Lower lobe of right lung (tissue), 2 donors: ENCODE results near the gene OR52L1. TPM values are rescaled to one million over a fixed set of nuclear protein-coding genes. Genes with fewer than 3 reads are reported as not detected.

Source experiments
- ATAC-seq, 2 donors: fragments of 200-7000 bp; cut with Tn5 transposase; one replicate each; pipeline ENCODE4 v1.9.1; 2020 to 2022; ENCODE audit warnings: mild to moderate bottlenecking in 2 of 2, moderate library complexity in 2 of 2
- DNase-seq: peaks from one replicate; pipeline ENCODE4 v3.0.0-alpha.2; 2020
- H3K27ac ChIP-seq: fragments of 200-600 bp; one replicate; pipeline ENCODE4 v1.8.0; 2022
- H3K27me3 ChIP-seq: fragments of 200-600 bp; one replicate; pipeline ENCODE4 v1.8.0; 2022; ENCODE audit warnings: low read depth
- H3K36me3 ChIP-seq: fragments of 200-600 bp; one replicate; pipeline ENCODE4 v1.8.0; 2022; ENCODE audit warnings: mild to moderate bottlenecking
- H3K4me1 ChIP-seq: fragments of 200-600 bp; one replicate; pipeline ENCODE4 v1.8.0; 2022
- H3K4me3 ChIP-seq: fragments of 200-600 bp; one replicate; pipeline ENCODE4 v1.8.0; 2022; ENCODE audit warnings: mild to moderate bottlenecking
- H3K9me3 ChIP-seq: fragments of 200-600 bp; one replicate; pipeline ENCODE4 v1.8.0; 2022
- CTCF ChIP-seq: fragments of 200-600 bp; IDR thresholded peaks from one replicate; pipeline ENCODE4 v1.8.0; 2022; ENCODE audit warnings: antibody characterized with exemption, mild to moderate bottlenecking
- intact Hi-C: fragments of 100-400 bp; cut with DNase I; formaldehyde crosslinking; loops from one replicate; pipeline ENCODE4 v1.11.0; 2022
- long read RNA-seq: library from polyadenylated mRNA; unstranded; transcript quantifications from one replicate; pipeline ENCODE4 v2.0.0, GENCODE V29; 2021
- total RNA-seq: library from RNA; stranded (reverse); fragmentation: NEBNext Ultra II Directional; extraction: Animal tissue kit (Norgen Biotek cat#: 25700); gene quantifications from one replicate; pipeline ENCODE4 v1.2.1, GENCODE V29; 2021
- donor health status: DM: no; HTN: yes; CAD: no; lungs with severe emphysema.

Gene OR52L1
- not detected for total RNA-seq
- long read RNA-seq, result 0 reads

- no peak for TF ChIP-seq CTCF
- no peak within 1 kb of the TSS for H3K4me3 ChIP-seq
- DNase-seq (no peak), ATAC-seq (no peak)
- H3K9me3 ChIP-seq, result no peaks in the 10 kb centered on the region
- H3K36me3 ChIP-seq, result no peaks in the 10 kb centered on the region
- intact Hi-C loops, result no loop called here
- H3K27me3 ChIP-seq, result no peaks in the 10 kb centered on the region
- H3K27ac ChIP-seq, result no peak within 1 kb of the TSS
- no peaks in the 10 kb centered on the region for H3K4me1 ChIP-seq
These were observed at the start of gene OR52L1 for GRCh38 chr11:5986885-5987284. OR52L1 (minus strand) TSS chr11:5986985; CDS start chr11:5986930, 55 bp downstream.

- Histone ChIP-seq H3K27ac (no peak within 1 kb of the TSS), H3K4me1 (no peaks in the 10 kb centered on the region), H3K9me3 (no peaks in the 10 kb centered on the region), H3K36me3 (no peaks in the 10 kb centered on the region), H3K27me3 (no peaks in the 10 kb centered on the region), H3K4me3 (no peak within 1 kb of the TSS)
- ATAC-seq, result no peak
- no peak for DNase-seq
- TF ChIP-seq CTCF, result no peak
- intact Hi-C loops, result no loop called here
These were observed 44.1 kb upstream of the OR52L1 start, which contains the start of gene OR56A1 for GRCh38 chr11:6030708-6031405. OR56A1 (minus strand) TSS chr11:6030758; CDS start chr11:6027692, 3,066 bp downstream.

- no peak overlapping the region for H3K27ac ChIP-seq
- DNase-seq (no peak), ATAC-seq (no peak)
- no peak overlapping the region for H3K4me3 ChIP-seq
- H3K36me3 ChIP-seq, result no peaks in the 10 kb centered on the region
- no peaks in the 10 kb centered on the region for H3K9me3 ChIP-seq
- intact Hi-C loops, result loop anchor here (10.0 kb wide), 1 partner anchor 327 kb away; no protein-coding TSS in a partner anchor
- no peaks in the 10 kb centered on the region for H3K27me3 ChIP-seq
- TF ChIP-seq CTCF, result no peak
- H3K4me1 ChIP-seq, result no peaks in the 10 kb centered on the region
These were observed 40.7 kb upstream of the OR52L1 start for GRCh38 chr11:6027501-6027900.

- intact Hi-C loops, result loop anchor here (10.0 kb wide), 1 partner anchor 330 kb away; no protein-coding TSS in a partner anchor
- H3K27me3 ChIP-seq, result no peaks in the 10 kb centered on the region
- no peak for ATAC-seq
- no peak overlapping the region for H3K4me3 ChIP-seq
- no peaks in the 10 kb centered on the region for H3K36me3 ChIP-seq
- H3K27ac ChIP-seq, result no peak overlapping the region
- no peak for DNase-seq
- H3K9me3 ChIP-seq, result no peaks in the 10 kb centered on the region
- H3K4me1 ChIP-seq, result no peaks in the 10 kb centered on the region
- no peak for TF ChIP-seq CTCF
These were observed 38.3 kb upstream of the OR52L1 start for GRCh38 chr11:6025056-6025455.

- ATAC-seq (peak; percentile 56 to 64), DNase-seq (no peak)
- Histone ChIP-seq H3K4me1 (no peaks in the 10 kb centered on the region), H3K27me3 (no peaks in the 10 kb centered on the region), H3K4me3 (no peak overlapping the region), H3K9me3 (no peaks in the 10 kb centered on the region), H3K27ac (no peak overlapping the region), H3K36me3 (no peaks in the 10 kb centered on the region)
- intact Hi-C loops, result loop anchor here (10.0 kb wide), 1 partner anchor 332 kb away; no protein-coding TSS in a partner anchor
- peak; percentile 54 for TF ChIP-seq CTCF
These were observed 36.2 kb upstream of the OR52L1 start for GRCh38 chr11:6022956-6023355.
